Naive thymus-derived CD4-positive, alpha-beta T cell (primary cell): ENCODE results near the gene CDHR1. TPM values are rescaled to one million over a fixed set of nuclear protein-coding genes. Genes with fewer than 3 reads are reported as not detected.
"Not testable (repeated sequence)": the region's sequence is repeated elsewhere in the genome, so short reads cannot be mapped to it uniquely, and the experiment has no call there.

Experiments used
- ATAC-seq: fragments of 150-1000 bp; cut with Tn5 transposase; 2 replicates; pipeline ENCODE4 v1.10.0; 2021; ENCODE audit warnings: mild to moderate bottlenecking, moderate library complexity
- CTCF ChIA-PET: fragments of 350-600 bp; sonication (Branson Sonifier 250); formaldehyde crosslinking; loops from one replicate; lab custom pipeline; 2021; ENCODE audit warnings: antibody characterized with exemption; lab: Charles Lee
- POLR2A ChIA-PET: fragments of 350-600 bp; sonication (Branson Sonifier 250); formaldehyde crosslinking; loops from one replicate; lab custom pipeline; 2021; ENCODE audit warnings: antibody characterized with exemption, inconsistent platforms; lab: Charles Lee
- DNase-seq, 9 donors: peaks; one replicate each; pipeline versions ENCODE4 v3.0.0 to v3.0.0-alpha.2; 2020 to 2022; ENCODE audit warnings: mixed read lengths in 1 of 9
- H3K27ac ChIP-seq: one replicate; pipeline ENCODE4 v1.7.0; 2013; ENCODE audit warnings: mild to moderate bottlenecking, low read depth, low read length, moderate library complexity
- H3K27me3 ChIP-seq, 2 donors: one replicate each; pipeline ENCODE4 v1.7.0; 2013; ENCODE audit warnings: low read length in 2 of 2, mild to moderate bottlenecking in 2 of 2, moderate library complexity in 2 of 2; ENCODE audit not compliant: control insufficient read depth in 2 of 2, insufficient read depth in 2 of 2
- H3K36me3 ChIP-seq, 3 experiments: 1 replicate in 2 of 3; 2 replicates in 1 of 3; pipeline ENCODE4 v1.7.0; 2013; ENCODE audit warnings: low read length in 3 of 3, mild to moderate bottlenecking in 3 of 3, moderate library complexity in 1 of 3; ENCODE audit not compliant: insufficient read depth in 3 of 3, control insufficient read depth in 2 of 3
- H3K4me1 ChIP-seq, 2 donors: one replicate each; pipeline ENCODE4 v1.7.0; 2013; ENCODE audit warnings: low read length in 2 of 2, mild to moderate bottlenecking in 2 of 2, moderate library complexity in 1 of 2; ENCODE audit not compliant: control insufficient read depth in 2 of 2, insufficient read depth in 2 of 2
- H3K4me3 ChIP-seq: 2 replicates; pipeline ENCODE4 v1.7.0; 2013; ENCODE audit warnings: mild to moderate bottlenecking, low read length
- H3K9me3 ChIP-seq, 3 experiments: 1 replicate in 2 of 3; 2 replicates in 1 of 3; pipeline ENCODE4 v1.7.0; 2013; ENCODE audit warnings: low read length in 3 of 3; ENCODE audit not compliant: control insufficient read depth in 2 of 3
- H3K27ac Mint-ChIP-seq, 9 donors: one replicate each; pipeline ENCODE4 v1.8.0; 2020 to 2022; ENCODE audit warnings: mixed read lengths in 9 of 9, mild to moderate bottlenecking in 8 of 9, moderate library complexity in 5 of 9, inconsistent platforms in 2 of 9
- H3K27me3 Mint-ChIP-seq, 5 donors: one replicate each; pipeline ENCODE4 v1.8.0; 2021 to 2022; ENCODE audit warnings: mixed read lengths in 5 of 5, mild to moderate bottlenecking in 1 of 5
- H3K36me3 Mint-ChIP-seq, 5 donors: one replicate each; pipeline ENCODE4 v1.8.0; 2020 to 2022; ENCODE audit warnings: mixed read lengths in 5 of 5, mild to moderate bottlenecking in 3 of 5, inconsistent platforms in 1 of 5
- H3K4me1 Mint-ChIP-seq, 7 donors: one replicate each; pipeline ENCODE4 v1.8.0; 2020 to 2022; ENCODE audit warnings: mixed read lengths in 7 of 7, mild to moderate bottlenecking in 3 of 7, inconsistent platforms in 1 of 7
- H3K4me3 Mint-ChIP-seq, 10 donors: one replicate each; pipeline ENCODE4 v1.8.0; 2020 to 2022; ENCODE audit warnings: mild to moderate bottlenecking in 10 of 10, mixed read lengths in 10 of 10, moderate library complexity in 6 of 10, inconsistent platforms in 2 of 10
- H3K9me3 Mint-ChIP-seq, 11 donors: one replicate each; pipeline ENCODE4 v1.8.0; 2020 to 2022; ENCODE audit warnings: mixed read lengths in 11 of 11, mild to moderate bottlenecking in 4 of 11, inconsistent platforms in 1 of 11, moderate library complexity in 1 of 11
- intact Hi-C, 2 donors: fragments of 100-400 bp; cut with micrococcal nuclease; formaldehyde crosslinking; loops; one replicate each; pipeline ENCODE4 v1.15.1; 2023
- polyA plus RNA-seq, 2 donors: library from polyadenylated mRNA; unstranded; fragments of 300-500 nt; fragmentation: Illumina TruSeq; gene quantifications; one replicate each; pipeline ENCODE4 v1.2.3, GENCODE V29; 2021
- total RNA-seq, 6 experiments: library from RNA in 5 of 6; stranded (reverse) in 5 of 6; gene quantifications; 1 replicate in 5 of 6; 2 replicates in 1 of 6; pipeline ENCODE4 v1.2.3 and lab custom pipeline; 2021 to 2026

CDHR1 gene
- total and polyA plus RNA-seq, 7 experiments from 2014 or later, result 0.15 to 1.6 (median 0.30) TPM; not detected in 2

- intact Hi-C loops, result no loop called here
- H3K4me3 Mint-ChIP-seq, result no peak overlapping the region
- H3K27me3 ChIP-seq, result no peaks in the 10 kb centered on the region
- no peak for ATAC-seq
- H3K27ac ChIP-seq, result no peak overlapping the region
- peaks cover 0 to 7% (median 4%) of the 10 kb centered on the region in 7 donors for H3K4me1 Mint-ChIP-seq
- H3K4me3 ChIP-seq, result no peak overlapping the region
- H3K9me3 ChIP-seq, result no peaks in the 10 kb centered on the region
- peaks cover 0 to 20% (median 5%) of the 10 kb centered on the region in 5 donors for H3K27me3 Mint-ChIP-seq
- H3K36me3 ChIP-seq, result no peaks in the 10 kb centered on the region
- CTCF ChIA-PET, result no interaction called here
- H3K27ac Mint-ChIP-seq, result no peak overlapping the region
- POLR2A ChIA-PET, result no interaction called here
- no peaks in the 10 kb centered on the region for H3K36me3 Mint-ChIP-seq
- no peaks in the 10 kb centered on the region for H3K9me3 Mint-ChIP-seq
- DNase-seq, result no peak
- no peaks in the 10 kb centered on the region for H3K4me1 ChIP-seq
Measured at GRCh38 chr10:84163996-84164395, 30.3 kb upstream of the CDHR1 start.

GRCh38 chr10:84164442-84164841, 29.9 kb upstream of the CDHR1 start:
- peaks cover 0 to 4% (median 2%) of the 10 kb centered on the region in 7 donors for H3K4me1 Mint-ChIP-seq
- no peak overlapping the region for H3K27ac ChIP-seq
- ATAC-seq, result no peak
- H3K4me3 Mint-ChIP-seq, result no peak overlapping the region
- H3K4me3 ChIP-seq, result no peak overlapping the region
- H3K36me3 ChIP-seq, result no peaks in the 10 kb centered on the region
- no peak overlapping the region for H3K27ac Mint-ChIP-seq
- no peaks in the 10 kb centered on the region for H3K9me3 ChIP-seq
- intact Hi-C loops, result no loop called here
- H3K27me3 ChIP-seq, result no peaks in the 10 kb centered on the region
- no peaks in the 10 kb centered on the region for H3K9me3 Mint-ChIP-seq
- peaks cover 0 to 20% (median 5%) of the 10 kb centered on the region in 5 donors for H3K27me3 Mint-ChIP-seq
- H3K36me3 Mint-ChIP-seq, result no peaks in the 10 kb centered on the region
- no peak for DNase-seq
- CTCF ChIA-PET, result interaction anchor here (1.2 kb wide), 1 partner anchor 16 kb away, joined by 4 read pairs; no protein-coding TSS in a partner anchor
- POLR2A ChIA-PET, result no interaction called here
- no peaks in the 10 kb centered on the region for H3K4me1 ChIP-seq

GRCh38 chr10:84166620-84167288, 27.6 kb upstream of the CDHR1 start:
- H3K9me3 Mint-ChIP-seq, result no peaks in the 10 kb centered on the region
- Histone ChIP-seq H3K9me3 (no peaks in the 10 kb centered on the region), H3K4me1 (no peaks in the 10 kb centered on the region), H3K27ac (no peak overlapping the region), H3K4me3 (no peak overlapping the region), H3K36me3 (no peaks in the 10 kb centered on the region), H3K27me3 (no peaks in the 10 kb centered on the region)
- ATAC-seq, result no peak
- DNase-seq, result no peak
- ChIA-PET CTCF (no interaction called here), POLR2A (no interaction called here)
- H3K4me3 Mint-ChIP-seq, result no peak overlapping the region
- peaks cover 0 to 1% (median 0%) of the 10 kb centered on the region in 7 donors for H3K4me1 Mint-ChIP-seq
- H3K27me3 Mint-ChIP-seq, result peaks cover 0 to 14% (median 5%) of the 10 kb centered on the region in 5 donors
- intact Hi-C loops, result no loop called here
- H3K36me3 Mint-ChIP-seq, result no peaks in the 10 kb centered on the region
- no peak overlapping the region for H3K27ac Mint-ChIP-seq

- H3K9me3 Mint-ChIP-seq, H3K4me3 ChIP-seq, DNase-seq, H3K4me1 Mint-ChIP-seq, H3K36me3 Mint-ChIP-seq, H3K4me1 ChIP-seq, POLR2A ChIA-PET, CTCF ChIA-PET, ATAC-seq, H3K27me3 ChIP-seq, H3K27ac Mint-ChIP-seq, intact Hi-C loops, H3K36me3 ChIP-seq, H3K27ac ChIP-seq, H3K4me3 Mint-ChIP-seq, H3K9me3 ChIP-seq: not testable (repeated sequence)
- H3K27me3 Mint-ChIP-seq, result peaks cover 0 to 14% (median 5%) of the 10 kb centered on the region in 5 donors
Measured at GRCh38 chr10:84167289-84167653, 27.1 kb upstream of the CDHR1 start.

- H3K27me3 ChIP-seq, H3K4me1 ChIP-seq, H3K9me3 ChIP-seq, DNase-seq, ATAC-seq, H3K36me3 ChIP-seq, H3K9me3 Mint-ChIP-seq, H3K4me3 Mint-ChIP-seq, H3K27ac ChIP-seq, intact Hi-C loops, H3K4me3 ChIP-seq, H3K4me1 Mint-ChIP-seq, H3K27ac Mint-ChIP-seq, H3K36me3 Mint-ChIP-seq: not testable (repeated sequence)
- CTCF ChIA-PET, result interaction anchor here (1.0 to 1.2 kb wide), 2 partner anchors 20 to 22 kb away, joined by 4 read pairs; no protein-coding TSS in a partner anchor
- POLR2A ChIA-PET, result interaction anchor here (0.8 kb wide), 1 partner anchor 9 kb away, joined by 3 read pairs; no protein-coding TSS in a partner anchor
- peaks cover 0 to 10% (median 4%) of the 10 kb centered on the region in 5 donors for H3K27me3 Mint-ChIP-seq
Measured at GRCh38 chr10:84168382-84168781, 26.0 kb upstream of the CDHR1 start.

GRCh38 chr10:84171237-84171636, 23.1 kb upstream of the CDHR1 start:
- intact Hi-C loops, H3K27ac Mint-ChIP-seq: not testable (repeated sequence)

More at GRCh38 chr10:84171237-84171636, 23.1 kb upstream of the CDHR1 start:
- H3K9me3 Mint-ChIP-seq, H3K4me3 ChIP-seq, CTCF ChIA-PET, POLR2A ChIA-PET, H3K4me1 ChIP-seq, H3K4me3 Mint-ChIP-seq, DNase-seq, H3K27me3 ChIP-seq, H3K36me3 Mint-ChIP-seq, ATAC-seq, H3K27me3 Mint-ChIP-seq, H3K36me3 ChIP-seq, H3K4me1 Mint-ChIP-seq, H3K27ac ChIP-seq, H3K9me3 ChIP-seq: not testable (repeated sequence)
